Measurements from ENCODE around the gene ERBIN. TPM values are rescaled to one million over a fixed set of nuclear protein-coding genes. Genes with fewer than 3 reads are reported as not detected.

Gene ERBIN
- total and polyA plus RNA-seq, 2 of the 4 experiments (the other 2 are of a cell fraction): 25.8 to 70.1 TPM

DNA sequence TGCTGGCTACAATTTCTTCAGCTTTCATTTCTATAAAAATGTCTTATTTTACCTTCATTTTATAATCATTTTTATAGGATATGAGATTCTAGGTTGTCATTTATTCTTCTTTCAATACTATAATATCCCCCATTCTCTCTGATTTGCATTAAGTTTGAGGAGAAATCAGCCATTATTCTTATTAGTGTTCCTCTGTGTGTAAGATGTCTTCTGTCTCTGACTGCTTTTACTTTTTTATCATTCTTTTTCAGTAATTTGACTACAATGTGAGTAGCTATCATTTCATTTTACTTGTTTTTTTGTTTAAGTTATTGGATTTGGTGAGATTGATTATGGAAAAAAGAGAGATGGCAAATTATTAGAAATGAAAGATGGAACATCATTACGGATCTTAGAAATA lies 204.1 kb downstream of the ERBIN start:
- ChIA-PET POLR2A (ENCODE audit: unreplicated experiment) (no interaction called here), CTCF (no interaction called here)
- H3K79me1 ChIP-seq (ENCODE audit: low read depth in 1 of 2, low read length in 2 of 2): no peaks in the 10 kb centered on the region
- H3K9ac ChIP-seq (ENCODE audit: low read depth, low read length): no peak overlapping the region
- H3K36me3 ChIP-seq (ENCODE audit: control insufficient read depth, insufficient read depth, low read length): no peaks in the 10 kb centered on the region
- H3K14ac ChIP-seq (replicated peaks; ENCODE audit: low read depth, low read length): no peak overlapping the region
- H3K18ac ChIP-seq (ENCODE audit: low read depth, low read length): no peak overlapping the region
- no peaks in the 10 kb centered on the region for H3K27me3 ChIP-seq (ENCODE audit: control insufficient read depth, insufficient read depth, low read length)
- H3K4me1 ChIP-seq (ENCODE audit: control insufficient read depth, insufficient read depth, low read length): no peaks in the 10 kb centered on the region
- H4K91ac ChIP-seq (ENCODE audit: insufficient read depth, low read depth, low read length): no peak overlapping the region
- no peak overlapping the region for H2AK5ac ChIP-seq (ENCODE audit: low read depth, low read length)
- 100% methylated on average over 1 of the region's 1 CpG; no CpG with 5 or more reads in 1 of the 2 experiments for WGBS, 2 experiments (ENCODE audit: extremely low coverage in 2 of 2, insufficient read length in 1 of 2)
- no peak overlapping the region for H3K4ac ChIP-seq (ENCODE audit: low read depth, low read length)
- TF ChIP-seq FOS (IDR thresholded peaks at IDR 0.05; ENCODE audit: low read depth, low read length): no peak
- no peak for TF ChIP-seq BHLHE40 (IDR thresholded peaks at IDR 0.05; ENCODE audit: low read depth, low read length)
- TF ChIP-seq NFE2L2 (IDR thresholded peaks at IDR 0.05; ENCODE audit: low read depth, low read length): no peak
- no peak for TF ChIP-seq POLR2A (IDR thresholded peaks at IDR 0.05; ENCODE audit: low read depth, low read length)
- TF ChIP-seq RAD21 (IDR thresholded peaks at IDR 0.05; ENCODE audit: low read length): no peak
- TF ChIP-seq CEBPB (IDR thresholded peaks at IDR 0.05; ENCODE audit: low read depth, low read length): no peak
- TF ChIP-seq, protein P1, sequence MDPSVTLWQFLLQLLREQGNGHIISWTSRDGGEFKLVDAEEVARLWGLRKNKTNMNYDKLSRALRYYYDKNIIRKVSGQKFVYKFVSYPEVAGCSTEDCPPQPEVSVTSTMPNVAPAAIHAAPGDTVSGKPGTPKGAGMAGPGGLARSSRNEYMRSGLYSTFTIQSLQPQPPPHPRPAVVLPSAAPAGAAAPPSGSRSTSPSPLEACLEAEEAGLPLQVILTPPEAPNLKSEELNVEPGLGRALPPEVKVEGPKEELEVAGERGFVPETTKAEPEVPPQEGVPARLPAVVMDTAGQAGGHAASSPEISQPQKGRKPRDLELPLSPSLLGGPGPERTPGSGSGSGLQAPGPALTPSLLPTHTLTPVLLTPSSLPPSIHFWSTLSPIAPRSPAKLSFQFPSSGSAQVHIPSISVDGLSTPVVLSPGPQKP (IDR thresholded peaks at IDR 0.05; ENCODE audit: borderline replicate concordance, low read depth, low read length): no peak
- no peak for TF ChIP-seq SMC3 (IDR thresholded peaks at IDR 0.05; ENCODE audit: low read depth, low read length)
- TF ChIP-seq, protein P2, sequence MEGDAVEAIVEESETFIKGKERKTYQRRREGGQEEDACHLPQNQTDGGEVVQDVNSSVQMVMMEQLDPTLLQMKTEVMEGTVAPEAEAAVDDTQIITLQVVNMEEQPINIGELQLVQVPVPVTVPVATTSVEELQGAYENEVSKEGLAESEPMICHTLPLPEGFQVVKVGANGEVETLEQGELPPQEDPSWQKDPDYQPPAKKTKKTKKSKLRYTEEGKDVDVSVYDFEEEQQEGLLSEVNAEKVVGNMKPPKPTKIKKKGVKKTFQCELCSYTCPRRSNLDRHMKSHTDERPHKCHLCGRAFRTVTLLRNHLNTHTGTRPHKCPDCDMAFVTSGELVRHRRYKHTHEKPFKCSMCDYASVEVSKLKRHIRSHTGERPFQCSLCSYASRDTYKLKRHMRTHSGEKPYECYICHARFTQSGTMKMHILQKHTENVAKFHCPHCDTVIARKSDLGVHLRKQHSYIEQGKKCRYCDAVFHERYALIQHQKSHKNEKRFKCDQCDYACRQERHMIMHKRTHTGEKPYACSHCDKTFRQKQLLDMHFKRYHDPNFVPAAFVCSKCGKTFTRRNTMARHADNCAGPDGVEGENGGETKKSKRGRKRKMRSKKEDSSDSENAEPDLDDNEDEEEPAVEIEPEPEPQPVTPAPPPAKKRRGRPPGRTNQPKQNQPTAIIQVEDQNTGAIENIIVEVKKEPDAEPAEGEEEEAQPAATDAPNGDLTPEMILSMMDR (conservative IDR thresholded peaks at IDR 0.05; ENCODE audit: low read depth, low read length): no peak
- TF ChIP-seq RCOR1 (IDR thresholded peaks at IDR 0.05; ENCODE audit: insufficient replicate concordance, low read length): no peak
- TF ChIP-seq MAZ (IDR thresholded peaks at IDR 0.05; ENCODE audit: borderline replicate concordance, low read depth, low read length): no peak
- TF ChIP-seq, protein P3, sequence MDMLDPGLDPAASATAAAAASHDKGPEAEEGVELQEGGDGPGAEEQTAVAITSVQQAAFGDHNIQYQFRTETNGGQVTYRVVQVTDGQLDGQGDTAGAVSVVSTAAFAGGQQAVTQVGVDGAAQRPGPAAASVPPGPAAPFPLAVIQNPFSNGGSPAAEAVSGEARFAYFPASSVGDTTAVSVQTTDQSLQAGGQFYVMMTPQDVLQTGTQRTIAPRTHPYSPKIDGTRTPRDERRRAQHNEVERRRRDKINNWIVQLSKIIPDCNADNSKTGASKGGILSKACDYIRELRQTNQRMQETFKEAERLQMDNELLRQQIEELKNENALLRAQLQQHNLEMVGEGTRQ (IDR thresholded peaks at IDR 0.05; ENCODE audit: low read depth, low read length): no peak
- TF ChIP-seq RFX5 (IDR thresholded peaks at IDR 0.05; ENCODE audit: low read depth, low read length): no peak
- no TSS peak for BruUV-seq (replicated peaks)
- H3K23ac ChIP-seq (ENCODE audit: low read depth, low read length): no peak overlapping the region
- intact Hi-C loops (cut with micrococcal nuclease) (no loop called here), in situ Hi-C loops (cut with MboI; ENCODE audit: low sequenced_read_pairs) (no loop called here), dilution Hi-C loops (cut with HindIII; ENCODE audit: low sequenced_read_pairs, unreplicated experiment) (no loop called here)
- no peak for DNase-seq
- H3K4me3 ChIP-seq (ENCODE audit: insufficient read depth, low read depth, low read length): no peak overlapping the region
- H3K4me2 ChIP-seq (ENCODE audit: low read depth, low read length): no peak overlapping the region
- no peaks in the 10 kb centered on the region for H3K9me1 ChIP-seq (ENCODE audit: insufficient read depth, low read length)
- no peaks in the 10 kb centered on the region for H4K20me1 ChIP-seq (ENCODE audit: insufficient read depth, low read length)
- H2BK120ac ChIP-seq (ENCODE audit: low read depth, low read length): no peak overlapping the region
- H3K56ac ChIP-seq (ENCODE audit: extremely low read depth, insufficient read depth, low read length): no peak overlapping the region
- no peak for ATAC-seq (ENCODE audit: low read depth)
- no peak overlapping the region for H3K27ac ChIP-seq (ENCODE audit: insufficient read depth, low read length)
- H3K9me3 ChIP-seq (ENCODE audit: control insufficient read depth, insufficient read depth, low read length): no peaks in the 10 kb centered on the region
- no peak overlapping the region for H4K8ac ChIP-seq (ENCODE audit: low read depth in 2 of 2, low read length in 2 of 2)
- H2AK9ac ChIP-seq (replicated peaks; ENCODE audit: low read depth, low read length, poor library complexity): no peak overlapping the region
- no peak overlapping the region for H2BK5ac ChIP-seq (ENCODE audit: low read depth, low read length, poor library complexity, severe bottlenecking)
- H2AFZ ChIP-seq (replicated peaks; ENCODE audit: low read length, poor library complexity): no peak overlapping the region
- H2BK15ac ChIP-seq (ENCODE audit: low read depth, low read length): no peak overlapping the region
- H4K5ac ChIP-seq (ENCODE audit: low read depth, low read length): no peak overlapping the region
- H2BK20ac ChIP-seq (ENCODE audit: low read depth, low read length): no peak overlapping the region
